GM12801 (cell line): ENCODE measurements around the gene ACTL10.

Source experiments
- TF ChIP-seq, protein P1 (sequence below): IDR thresholded peaks from one replicate; pipeline ENCODE4 v1.5.1; 2011; ENCODE audit warnings: control low read depth; ENCODE audit not compliant: insufficient read length; ENCODE audit errors: extremely low read depth

ACTL10 gene

GRCh38 chr20:33703498-33704137, 36.9 kb downstream of the ACTL10 start:
- TF ChIP-seq, protein P1, sequence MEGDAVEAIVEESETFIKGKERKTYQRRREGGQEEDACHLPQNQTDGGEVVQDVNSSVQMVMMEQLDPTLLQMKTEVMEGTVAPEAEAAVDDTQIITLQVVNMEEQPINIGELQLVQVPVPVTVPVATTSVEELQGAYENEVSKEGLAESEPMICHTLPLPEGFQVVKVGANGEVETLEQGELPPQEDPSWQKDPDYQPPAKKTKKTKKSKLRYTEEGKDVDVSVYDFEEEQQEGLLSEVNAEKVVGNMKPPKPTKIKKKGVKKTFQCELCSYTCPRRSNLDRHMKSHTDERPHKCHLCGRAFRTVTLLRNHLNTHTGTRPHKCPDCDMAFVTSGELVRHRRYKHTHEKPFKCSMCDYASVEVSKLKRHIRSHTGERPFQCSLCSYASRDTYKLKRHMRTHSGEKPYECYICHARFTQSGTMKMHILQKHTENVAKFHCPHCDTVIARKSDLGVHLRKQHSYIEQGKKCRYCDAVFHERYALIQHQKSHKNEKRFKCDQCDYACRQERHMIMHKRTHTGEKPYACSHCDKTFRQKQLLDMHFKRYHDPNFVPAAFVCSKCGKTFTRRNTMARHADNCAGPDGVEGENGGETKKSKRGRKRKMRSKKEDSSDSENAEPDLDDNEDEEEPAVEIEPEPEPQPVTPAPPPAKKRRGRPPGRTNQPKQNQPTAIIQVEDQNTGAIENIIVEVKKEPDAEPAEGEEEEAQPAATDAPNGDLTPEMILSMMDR: no peak

DNA sequence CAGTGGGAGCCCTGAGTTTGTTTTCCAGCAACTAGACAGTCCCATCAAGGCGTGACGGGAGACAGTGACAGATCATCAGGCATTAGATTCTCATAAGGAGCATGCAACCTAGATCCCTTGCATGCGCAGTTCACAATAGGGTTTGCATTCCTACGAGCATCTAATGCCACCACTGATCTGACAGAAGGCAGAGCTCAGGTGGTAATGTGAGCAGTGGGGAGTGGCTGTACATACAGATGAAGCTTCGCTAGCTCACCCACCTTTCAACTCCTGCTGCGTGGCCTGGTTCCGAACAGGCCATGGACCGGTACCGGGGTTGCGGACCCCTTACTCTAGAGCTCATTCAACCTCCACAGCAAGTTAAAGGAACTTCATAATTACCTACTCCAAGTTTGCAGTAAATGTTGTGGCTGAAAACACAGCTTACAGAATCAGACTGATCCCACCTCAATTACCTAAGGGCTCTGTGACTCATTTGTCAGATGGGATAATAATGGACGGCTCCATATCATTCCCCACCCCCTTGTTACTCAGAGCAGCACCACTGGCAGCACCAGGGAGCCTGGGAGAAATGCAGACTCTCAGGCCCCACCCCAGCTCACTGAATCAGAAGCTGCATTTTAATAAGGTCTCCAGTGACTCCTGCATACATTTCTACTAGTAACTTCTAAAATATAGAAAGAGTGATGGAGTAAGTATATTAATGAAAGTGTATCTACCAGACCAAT, 37.6 kb downstream of the ACTL10 start:
- TF ChIP-seq, protein P1: no peak

- TF ChIP-seq, protein P1: no peak
Measured at GRCh38 chr20:33707668-33708067, 40.9 kb downstream of the ACTL10 start.

- TF ChIP-seq, protein P1: no peak
Measured at GRCh38 chr20:33709398-33709797, 42.7 kb downstream of the ACTL10 start.

- TF ChIP-seq, protein P1: no peak
Measured at GRCh38 chr20:33709905-33710541, 43.3 kb downstream of the ACTL10 start.

DNA sequence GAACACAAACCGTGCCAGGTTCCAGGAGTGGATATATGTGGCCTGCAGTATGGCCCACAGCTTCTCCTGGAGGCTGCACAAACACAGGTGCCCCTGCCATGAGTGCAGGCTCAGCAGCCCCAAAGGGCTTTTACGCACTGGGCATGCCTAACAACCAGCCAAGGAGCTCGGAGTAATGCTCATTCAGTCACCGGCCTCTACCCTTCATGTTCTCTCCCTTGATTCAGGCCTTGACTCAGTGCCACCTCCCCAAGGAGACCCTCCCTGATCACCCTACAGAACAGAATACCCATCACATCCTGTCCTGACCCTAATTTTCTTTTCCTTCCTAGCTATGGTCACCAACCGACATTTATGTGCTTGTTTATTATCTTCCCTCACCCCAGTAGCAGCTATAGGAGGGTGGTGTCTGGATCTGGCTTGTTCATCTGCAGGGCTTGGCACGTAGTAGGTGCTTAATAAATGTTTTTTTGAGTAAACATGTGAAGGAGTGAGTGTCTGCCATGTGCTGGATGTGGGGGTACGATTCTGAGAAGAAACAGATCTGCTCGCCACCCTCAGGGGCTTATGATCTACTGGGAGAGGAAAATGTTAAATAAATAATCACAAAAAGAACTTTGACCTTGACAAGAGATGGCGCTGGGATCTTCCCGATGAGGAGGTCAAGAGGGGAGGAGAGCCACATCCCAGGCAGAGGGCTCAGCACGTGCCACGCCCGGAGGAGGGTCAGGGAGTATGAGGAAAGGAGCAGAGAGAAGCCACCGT, 44.1 kb downstream of the ACTL10 start:
- TF ChIP-seq, protein P1: no peak

- TF ChIP-seq, protein P1: no peak
Measured at GRCh38 chr20:33711446-33711738, 44.6 kb downstream of the ACTL10 start.
